GM12801 (cell line): ENCODE results near the gene SDF2L1.

ENCODE experiments used
- TF ChIP-seq, protein P1 (sequence below): IDR thresholded peaks from one replicate; pipeline ENCODE4 v1.5.1; 2011; ENCODE audit warnings: control low read depth; ENCODE audit not compliant: insufficient read length; ENCODE audit errors: extremely low read depth

Gene SDF2L1

DNA sequence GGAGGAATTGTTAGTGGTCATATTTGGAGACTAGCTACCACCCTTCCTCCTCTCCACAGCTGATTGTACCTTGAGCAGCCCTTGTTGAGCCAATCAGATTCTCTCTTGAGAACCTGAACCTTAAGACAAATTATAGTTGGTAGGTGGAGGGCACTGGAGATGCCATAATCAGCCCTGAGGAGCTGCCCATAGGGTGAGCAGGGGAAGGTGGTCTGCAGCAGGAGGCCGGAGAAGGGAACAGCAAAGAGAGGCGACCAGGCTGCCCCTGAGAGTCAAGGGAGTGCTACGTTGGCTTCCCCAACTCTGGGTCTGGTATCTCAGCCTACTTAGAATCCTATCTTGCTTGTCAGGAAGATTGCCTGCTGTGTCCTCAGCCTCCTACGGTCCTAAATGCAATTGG is 2.7 kb upstream of the SDF2L1 start:
- TF ChIP-seq, protein P1, sequence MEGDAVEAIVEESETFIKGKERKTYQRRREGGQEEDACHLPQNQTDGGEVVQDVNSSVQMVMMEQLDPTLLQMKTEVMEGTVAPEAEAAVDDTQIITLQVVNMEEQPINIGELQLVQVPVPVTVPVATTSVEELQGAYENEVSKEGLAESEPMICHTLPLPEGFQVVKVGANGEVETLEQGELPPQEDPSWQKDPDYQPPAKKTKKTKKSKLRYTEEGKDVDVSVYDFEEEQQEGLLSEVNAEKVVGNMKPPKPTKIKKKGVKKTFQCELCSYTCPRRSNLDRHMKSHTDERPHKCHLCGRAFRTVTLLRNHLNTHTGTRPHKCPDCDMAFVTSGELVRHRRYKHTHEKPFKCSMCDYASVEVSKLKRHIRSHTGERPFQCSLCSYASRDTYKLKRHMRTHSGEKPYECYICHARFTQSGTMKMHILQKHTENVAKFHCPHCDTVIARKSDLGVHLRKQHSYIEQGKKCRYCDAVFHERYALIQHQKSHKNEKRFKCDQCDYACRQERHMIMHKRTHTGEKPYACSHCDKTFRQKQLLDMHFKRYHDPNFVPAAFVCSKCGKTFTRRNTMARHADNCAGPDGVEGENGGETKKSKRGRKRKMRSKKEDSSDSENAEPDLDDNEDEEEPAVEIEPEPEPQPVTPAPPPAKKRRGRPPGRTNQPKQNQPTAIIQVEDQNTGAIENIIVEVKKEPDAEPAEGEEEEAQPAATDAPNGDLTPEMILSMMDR = no peak

DNA sequence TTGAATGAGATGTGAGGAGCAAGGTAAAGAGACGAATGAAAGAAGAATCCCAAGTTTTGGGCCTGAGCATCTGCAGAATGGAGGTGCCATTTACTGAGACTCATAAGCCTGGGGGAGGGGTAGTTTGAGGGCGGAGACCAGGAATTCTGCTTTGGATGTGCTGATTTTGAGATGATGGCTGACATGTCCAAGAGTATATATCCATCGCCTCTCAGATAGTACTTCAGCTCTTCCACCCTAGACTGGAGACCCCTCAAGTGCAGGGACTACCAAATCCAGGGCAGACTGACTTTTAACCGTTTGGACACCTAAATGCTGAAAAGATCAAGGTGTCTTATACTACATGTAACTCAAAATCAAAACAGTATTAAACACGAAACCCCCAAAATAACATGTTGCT is 1.3 kb upstream of the SDF2L1 start:
- TF ChIP-seq, protein P1 = no peak

DNA sequence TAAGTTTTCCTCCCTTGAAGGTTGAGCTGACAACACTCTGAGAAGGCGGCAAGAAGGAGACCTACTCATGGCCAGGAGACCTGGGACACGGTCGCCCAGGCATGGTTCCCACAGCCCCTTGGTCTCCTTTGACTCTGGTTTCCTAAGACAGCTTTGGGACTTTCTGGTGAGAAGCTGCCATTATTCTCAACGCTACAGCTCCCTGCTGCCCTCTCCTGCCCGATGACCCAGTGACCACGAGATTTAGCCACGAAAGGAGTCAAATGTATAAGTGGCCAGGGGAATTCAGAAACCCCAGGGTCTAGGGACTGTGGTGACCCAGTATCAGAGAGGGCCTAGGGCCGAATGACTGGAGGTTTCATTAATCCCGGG is 699 bp upstream of the SDF2L1 start:
- TF ChIP-seq, protein P1 = no peak

DNA sequence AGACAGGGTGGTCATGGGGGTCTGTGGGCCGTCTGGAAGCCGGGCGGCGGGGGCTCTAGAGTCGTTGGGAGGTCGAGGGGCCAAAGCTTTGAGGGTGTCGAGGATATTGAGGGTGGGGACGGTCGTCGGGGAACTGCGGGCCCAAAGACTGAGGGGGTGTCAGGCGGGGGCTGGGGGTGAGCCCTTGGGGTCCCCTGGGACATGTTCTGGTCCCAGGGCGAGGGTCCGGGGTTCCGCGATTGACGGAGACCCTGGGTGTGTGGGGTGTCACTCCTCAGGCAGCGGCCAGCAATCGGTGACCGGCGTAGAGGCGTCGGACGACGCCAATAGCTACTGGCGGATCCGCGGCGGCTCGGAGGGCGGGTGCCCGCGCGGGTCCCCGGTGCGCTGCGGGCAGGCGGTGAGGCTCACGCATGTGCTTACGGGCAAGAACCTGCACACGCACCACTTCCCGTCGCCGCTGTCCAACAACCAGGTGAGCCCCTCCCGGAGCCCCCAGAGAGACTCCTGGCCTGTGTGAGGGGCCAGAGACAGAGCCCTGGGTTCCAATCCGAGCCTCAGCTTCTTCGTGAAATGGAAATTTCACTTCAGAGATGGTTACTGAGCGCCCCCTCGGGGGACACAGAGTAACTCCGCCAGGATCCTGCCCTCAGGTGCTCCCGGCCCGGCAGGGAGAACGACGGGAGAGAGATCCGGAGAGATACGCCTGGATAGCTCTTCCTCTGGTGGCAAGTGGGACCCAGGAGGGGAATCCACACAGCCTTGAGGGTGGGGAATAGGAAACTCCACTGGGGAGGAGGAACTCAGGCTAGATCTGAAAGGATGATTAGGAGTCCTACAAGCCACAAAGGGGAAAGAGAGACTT is 714 bp downstream of the SDF2L1 start:
- TF ChIP-seq, protein P1 = no peak

DNA sequence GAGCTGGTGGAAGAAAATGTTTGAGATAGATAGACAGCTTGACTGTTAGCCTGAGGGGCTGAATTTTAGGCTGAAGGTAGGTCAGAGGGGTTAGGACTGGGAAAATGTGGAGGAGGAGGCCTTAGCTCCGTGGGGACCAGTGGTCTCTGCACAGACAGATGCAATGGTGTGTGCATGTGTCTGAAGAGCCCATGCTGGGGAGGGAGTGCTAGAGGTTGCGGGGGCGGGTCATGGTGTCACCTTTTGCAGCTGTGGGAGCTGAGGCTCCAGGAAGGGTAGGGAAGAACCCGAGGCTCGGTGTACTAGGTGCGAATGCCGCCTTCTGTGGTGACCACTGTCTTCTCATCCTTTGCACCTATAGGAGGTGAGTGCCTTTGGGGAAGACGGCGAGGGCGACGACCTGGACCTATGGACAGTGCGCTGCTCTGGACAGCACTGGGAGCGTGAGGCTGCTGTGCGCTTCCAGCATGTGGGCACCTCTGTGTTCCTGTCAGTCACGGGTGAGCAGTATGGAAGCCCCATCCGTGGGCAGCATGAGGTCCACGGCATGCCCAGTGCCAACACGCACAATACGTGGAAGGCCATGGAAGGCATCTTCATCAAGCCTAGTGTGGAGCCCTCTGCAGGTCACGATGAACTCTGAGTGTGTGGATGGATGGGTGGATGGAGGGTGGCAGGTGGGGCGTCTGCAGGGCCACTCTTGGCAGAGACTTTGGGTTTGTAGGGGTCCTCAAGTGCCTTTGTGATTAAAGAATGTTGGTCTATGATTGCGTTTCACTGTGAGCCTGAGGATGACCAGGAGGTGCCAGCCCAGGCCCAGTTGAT is 1.6 kb downstream of the SDF2L1 start:
- TF ChIP-seq, protein P1 = no peak

DNA sequence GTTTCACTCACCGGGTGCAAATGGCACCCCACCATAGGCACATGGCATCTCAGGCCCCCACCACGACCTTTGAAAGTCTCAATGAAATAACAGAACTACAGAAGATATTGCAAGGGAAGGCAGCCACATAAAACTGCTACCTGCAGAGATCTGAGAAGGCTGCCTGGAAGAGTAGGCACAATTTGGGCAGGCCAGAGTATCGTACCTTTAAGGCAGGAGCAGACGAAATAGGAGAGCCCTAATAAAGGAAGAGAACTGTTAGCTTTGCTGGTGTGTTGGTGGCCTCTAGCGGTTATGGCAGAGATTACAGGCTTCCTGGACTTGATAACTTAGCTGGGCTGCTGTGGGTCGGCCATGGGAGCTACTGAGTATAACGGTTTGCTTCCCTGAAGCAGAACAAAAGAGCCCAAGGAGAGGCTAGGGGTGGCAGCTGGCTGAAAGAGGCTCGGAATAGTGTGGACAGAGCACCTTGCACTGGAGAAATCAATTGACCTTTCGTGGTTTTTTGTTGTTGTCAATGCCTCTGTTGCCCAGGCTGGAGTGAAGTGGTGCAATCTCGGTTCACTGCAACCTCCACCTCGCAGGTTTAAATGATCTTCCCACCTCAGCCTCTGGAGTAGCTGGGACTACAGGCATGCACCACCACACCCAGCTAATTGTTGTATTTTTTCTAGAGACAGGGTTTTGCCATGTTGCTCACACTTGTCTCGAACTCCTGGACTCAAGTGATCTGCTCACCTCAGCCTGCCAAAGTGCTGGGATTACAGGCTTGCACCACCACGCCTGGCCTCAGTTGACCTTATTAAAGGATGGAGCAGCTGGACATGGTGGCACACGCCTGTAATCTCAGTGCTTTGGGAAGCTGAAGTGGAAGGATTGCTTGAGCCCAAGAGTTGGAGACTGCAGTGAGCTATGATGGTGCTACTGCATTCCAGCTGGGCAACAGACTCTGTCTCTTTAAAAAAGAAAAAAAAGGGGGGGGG is 4.8 kb downstream of the SDF2L1 start:
- TF ChIP-seq, protein P1 = peak; percentile 79

DNA sequence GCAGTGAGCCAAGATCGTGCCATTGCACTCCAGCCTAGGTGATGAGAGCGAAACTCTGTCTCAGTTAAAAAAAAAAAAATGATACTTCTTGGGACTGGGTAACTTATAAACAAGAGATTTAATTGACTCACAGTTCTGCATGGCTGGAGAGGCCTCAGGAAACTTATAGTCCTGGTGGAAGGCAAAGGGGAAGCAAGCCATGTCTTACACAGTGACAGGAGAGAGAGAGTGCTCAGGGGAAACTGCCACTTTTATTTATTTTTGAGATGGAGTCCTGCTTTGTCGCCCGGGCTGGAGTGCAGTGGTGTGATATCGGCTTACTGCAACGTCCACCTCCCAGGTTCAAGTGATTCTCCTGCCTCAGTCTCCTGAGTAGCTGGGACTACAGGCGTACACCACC is 8.2 kb downstream of the SDF2L1 start:
- TF ChIP-seq, protein P1 = no peak
